HEK293T (cell line): ENCODE measurements around the gene SHISA6.

ENCODE experiments used
- CTCF ChIA-PET: fragments of 350-600 bp; formaldehyde crosslinking; extraction: SDS; loops from one replicate; lab custom pipeline; 2021; ENCODE audit warnings: antibody characterized with exemption, inconsistent platforms; lab: Yijun Ruan, JAX
- POLR2A ChIA-PET: fragments of 350-600 bp; formaldehyde crosslinking; extraction: SDS; loops from one replicate; lab custom pipeline; 2020; ENCODE audit warnings: antibody characterized with exemption, inconsistent platforms; lab: Yijun Ruan, JAX
- DNase-seq: peaks from one replicate; pipeline ENCODE4 v3.0.0; 2012; ENCODE audit warnings: mixed read lengths; ENCODE audit errors: extremely low spot score
- ARNT ChIP-seq: fragments of 450-650 bp; IDR thresholded peaks from 2 replicates; pipeline ENCODE4 v1.6.1; 2017; ENCODE audit warnings: mild to moderate bottlenecking
- BHLHE40 ChIP-seq: fragments of 450-650 bp; IDR thresholded peaks from 2 replicates; pipeline ENCODE4 v1.6.1; 2016; ENCODE audit warnings: mild to moderate bottlenecking, moderate library complexity, borderline replicate concordance
- CTBP1 ChIP-seq: fragments of 450-650 bp; IDR thresholded peaks from 2 replicates; pipeline ENCODE4 v1.6.1; 2016; ENCODE audit warnings: borderline replicate concordance
- ELF4 ChIP-seq: fragments of 450-650 bp; IDR thresholded peaks from 2 replicates; pipeline ENCODE4 v1.6.1; 2017; ENCODE audit warnings: antibody characterized with exemption
- FOXA1 ChIP-seq: fragments of 450-650 bp; IDR thresholded peaks from 2 replicates; pipeline ENCODE4 v1.6.1; 2016; ENCODE audit warnings: mild to moderate bottlenecking
- FOXK2 ChIP-seq: fragments of 450-650 bp; IDR thresholded peaks from 2 replicates; pipeline ENCODE4 v1.6.1; 2016; ENCODE audit warnings: mild to moderate bottlenecking
- FOXM1 ChIP-seq: fragments of 450-650 bp; IDR thresholded peaks from 2 replicates; pipeline ENCODE4 v1.6.1; 2017; ENCODE audit warnings: mild to moderate bottlenecking, borderline replicate concordance
- HDGF ChIP-seq: fragments of 450-650 bp; IDR thresholded peaks from 2 replicates; pipeline ENCODE4 v1.6.1; 2017; ENCODE audit warnings: antibody characterized with exemption, borderline replicate concordance
- L3MBTL2 ChIP-seq: fragments of 450-650 bp; conservative IDR thresholded peaks from 2 replicates; pipeline ENCODE4 v1.6.1; 2016; ENCODE audit warnings: mild to moderate bottlenecking
- LEF1 ChIP-seq: fragments of 450-650 bp; IDR thresholded peaks from 2 replicates; pipeline ENCODE4 v1.6.1; 2017; ENCODE audit warnings: mild to moderate bottlenecking, borderline replicate concordance
- NFRKB ChIP-seq: fragments of 450-650 bp; IDR thresholded peaks from 2 replicates; pipeline ENCODE4 v1.6.1; 2016; ENCODE audit warnings: mild to moderate bottlenecking, moderate library complexity
- PKNOX1 ChIP-seq: fragments of 450-650 bp; IDR thresholded peaks from 2 replicates; pipeline ENCODE4 v1.6.1; 2016
- SP1 ChIP-seq: fragments of 450-650 bp; IDR thresholded peaks from 2 replicates; pipeline ENCODE4 v1.6.1; 2017
- SUZ12 ChIP-seq: fragments of 450-650 bp; IDR thresholded peaks from 2 replicates; pipeline ENCODE4 v1.6.1; 2016; ENCODE audit warnings: mild to moderate bottlenecking
- TARDBP ChIP-seq: fragments of 450-650 bp; IDR thresholded peaks from 2 replicates; pipeline ENCODE4 v1.6.1; 2016
- ZNF384 ChIP-seq: fragments of 450-650 bp; IDR thresholded peaks from 2 replicates; pipeline ENCODE4 v1.6.1; 2016

Gene SHISA6

GRCh38 chr17:11264183-11264871 lies 23.3 kb downstream of the SHISA6 start:
- no peak for DNase-seq
- POLR2A ChIA-PET = no interaction called here

GRCh38 chr17:11267999-11268575 lies 27.1 kb downstream of the SHISA6 start:
- DNase-seq = no peak
- TF ChIP-seq ELF4 (no peak), FOXA1 (no peak), TARDBP (no peak), LEF1 (no peak), SUZ12 (no peak), FOXM1 (no peak), L3MBTL2 (no peak), SP1 (no peak), NFRKB (no peak), FOXK2 (no peak), HDGF (no peak), CTBP1 (no peak), BHLHE40 (no peak), ZNF384 (no peak)
- ChIA-PET CTCF (no interaction called here), POLR2A (no interaction called here)

More at GRCh38 chr17:11264183-11264871, 23.3 kb downstream of the SHISA6 start:
- CTCF ChIA-PET = no interaction called here
- TF ChIP-seq BHLHE40 (no peak), FOXM1 (no peak), LEF1 (no peak), SP1 (no peak), TARDBP (no peak), HDGF (no peak), PKNOX1 (no peak), L3MBTL2 (no peak)

GRCh38 chr17:11269210-11269609 lies 28.2 kb downstream of the SHISA6 start:
- TF ChIP-seq FOXM1 (no peak), SUZ12 (no peak), ZNF384 (no peak), NFRKB (no peak), CTBP1 (no peak), PKNOX1 (no peak), L3MBTL2 (no peak), BHLHE40 (no peak), SP1 (no peak), ARNT (no peak), TARDBP (no peak), ELF4 (no peak), FOXA1 (no peak), HDGF (no peak), FOXK2 (no peak), LEF1 (no peak)
- POLR2A ChIA-PET = no interaction called here
- CTCF ChIA-PET = no interaction called here
- no peak for DNase-seq

GRCh38 chr17:11272191-11272590 lies 31.2 kb downstream of the SHISA6 start:
- DNase-seq = no peak
- POLR2A ChIA-PET = no interaction called here
- no peak for TF ChIP-seq PKNOX1
- TF ChIP-seq CTBP1 = no peak
- TF ChIP-seq HDGF = no peak
- no peak for TF ChIP-seq BHLHE40
- TF ChIP-seq FOXA1 = no peak
- no peak for TF ChIP-seq NFRKB
- no peak for TF ChIP-seq ARNT
- TF ChIP-seq FOXK2 = no peak
- no peak for TF ChIP-seq FOXM1
- TF ChIP-seq ZNF384 = no peak
- TF ChIP-seq L3MBTL2 = no peak
- no peak for TF ChIP-seq SP1
- no peak for TF ChIP-seq LEF1
- no peak for TF ChIP-seq SUZ12
- no peak for TF ChIP-seq TARDBP
- TF ChIP-seq ELF4 = no peak
- CTCF ChIA-PET = no interaction called here

- TF ChIP-seq BHLHE40 = no peak
- no peak for TF ChIP-seq LEF1
- TF ChIP-seq FOXA1 = no peak
- TF ChIP-seq PKNOX1 = no peak
- TF ChIP-seq ARNT = no peak
- no peak for TF ChIP-seq SP1
- TF ChIP-seq L3MBTL2 = no peak
- TF ChIP-seq ELF4 = no peak
- ChIA-PET POLR2A (no interaction called here), CTCF (no interaction called here)
- DNase-seq = no peak
Measured at GRCh38 chr17:11273596-11273995, 32.6 kb downstream of the SHISA6 start.
